GM12878 (cell line): ENCODE measurements around the gene SLAMF9. TPM values are rescaled to one million over a fixed set of nuclear protein-coding genes. Genes with fewer than 3 reads are reported as not detected.

ENCODE experiments used
- BRCA1 ChIP-seq: IDR thresholded peaks from 2 replicates; pipeline ENCODE4 v1.6.1; 2011; ENCODE audit warnings: low read depth, low read length, improper control_type of control experiment
- CHD1 ChIP-seq: IDR thresholded peaks from 2 replicates; pipeline ENCODE4 v1.6.1; 2012; ENCODE audit warnings: low read depth, low read length, improper control_type of control experiment
- CREM ChIP-seq: IDR thresholded peaks from 2 replicates; pipeline ENCODE4 v1.6.1; 2014; ENCODE audit warnings: antibody characterized with exemption, low read depth
- CTCF ChIP-seq, 3 experiments: IDR thresholded peaks in 2 of 3; conservative IDR thresholded peaks in 1 of 3; 2 replicates each; pipeline ENCODE4 v1.5.1; 2011; ENCODE audit warnings: low read depth in 3 of 3, low read length in 3 of 3, mild to moderate bottlenecking in 3 of 3, control low read depth in 2 of 3, moderate library complexity in 2 of 3, inconsistent platforms in 1 of 3, mixed read lengths in 1 of 3; ENCODE audit not compliant: control insufficient read depth in 2 of 3, insufficient read depth in 1 of 3; ENCODE audit errors: extremely low read depth in 1 of 3
- ELK1 ChIP-seq: IDR thresholded peaks from 2 replicates; pipeline ENCODE4 v1.6.1; 2012; ENCODE audit warnings: low read depth, low read length, improper control_type of control experiment
- EP300 ChIP-seq, 2 experiments: fragments of 150-350 bp in 1 of 2; IDR thresholded peaks; 2 replicates each; pipeline ENCODE4 v1.6.1; 2011 to 2012; ENCODE audit warnings: low read depth in 2 of 2, low read length in 2 of 2, borderline replicate concordance in 1 of 2, improper control_type of control experiment in 1 of 2, inconsistent platforms in 1 of 2; ENCODE audit not compliant: control insufficient read depth in 1 of 2
- FOS ChIP-seq: IDR thresholded peaks from 3 replicates; pipeline ENCODE4 v1.6.1; 2011; ENCODE audit warnings: borderline replicate concordance; ENCODE audit not compliant: insufficient read length; ENCODE audit errors: extremely low read depth
- HDAC6 ChIP-seq: fragments of 200-600 bp; sonication (generic); IDR thresholded peaks from one replicate; pipeline ENCODE4 v1.8.0; 2017; ENCODE audit warnings: antibody characterized with exemption; ENCODE audit not compliant: unreplicated experiment
- IKZF2 ChIP-seq, 2 experiments: fragments of 450-650 bp; IDR thresholded peaks; 2 replicates each; pipeline ENCODE4 v1.6.1; 2017; ENCODE audit warnings: mild to moderate bottlenecking in 2 of 2, moderate library complexity in 2 of 2
- KDM1A ChIP-seq: fragments of 200-600 bp; sonication (generic); IDR thresholded peaks from 2 replicates; pipeline ENCODE4 v1.6.1; 2016; ENCODE audit warnings: borderline replicate concordance
- MXI1 ChIP-seq: fragments of 150-350 bp; IDR thresholded peaks from 2 replicates; pipeline ENCODE4 v1.6.1; 2011; ENCODE audit warnings: low read depth, mild to moderate bottlenecking, inconsistent platforms, low read length, improper control_type of control experiment
- NFIC ChIP-seq: IDR thresholded peaks from 2 replicates; pipeline ENCODE4 v1.6.1; 2012; ENCODE audit warnings: low read depth, mild to moderate bottlenecking, inconsistent platforms, low read length, moderate library complexity
- NFXL1 ChIP-seq: fragments of 450-650 bp; IDR thresholded peaks from 2 replicates; pipeline ENCODE4 v1.6.1; 2017; ENCODE audit warnings: antibody characterized with exemption, mild to moderate bottlenecking, borderline replicate concordance
- PAX8 ChIP-seq: fragments of 450-650 bp; IDR thresholded peaks from 2 replicates; pipeline ENCODE4 v1.6.1; 2017; ENCODE audit warnings: mild to moderate bottlenecking, moderate library complexity
- RCOR1 ChIP-seq: conservative IDR thresholded peaks from 2 replicates; pipeline ENCODE4 v1.6.1; 2012; ENCODE audit warnings: low read depth, low read length, improper control_type of control experiment
- SIX5 ChIP-seq: IDR thresholded peaks from 2 replicates; pipeline ENCODE4 v1.6.1; 2011; ENCODE audit warnings: mild to moderate bottlenecking, low read depth, low read length, moderate library complexity; ENCODE audit not compliant: severe bottlenecking
- TCF7 ChIP-seq: IDR thresholded peaks from 2 replicates; pipeline ENCODE4 v1.6.1; 2014; ENCODE audit warnings: antibody characterized with exemption, borderline replicate concordance
- ZBTB33 ChIP-seq: fragments of 450-650 bp; IDR thresholded peaks from 2 replicates; pipeline ENCODE4 v1.6.1; 2017; ENCODE audit warnings: mild to moderate bottlenecking
- polyA plus RNA-seq, 11 experiments: library from polyadenylated mRNA; depleted of rRNA in 4 of 11; unstranded in 6 of 11; stranded (reverse) in 5 of 11; fragments of >200 nt; fragmentation: Nextera tagmentation in 4 of 11; fragmentation: Illumina TruSeq in 1 of 11; extraction: Ambion mirVana in 4 of 11; extraction: Trizol in 1 of 11; gene quantifications; 1 replicate in 1 of 11; 2 replicates in 10 of 11; pipeline versions ENCODE4 v1.2.1 to v1.2.3, GENCODE V29; 2011 to 2016; ENCODE audit warnings: inconsistent platforms in 2 of 11, missing spikeins in 2 of 11, low read depth in 1 of 11
- total RNA-seq, 4 experiments: library from RNA; depleted of rRNA in 3 of 4; stranded (reverse); fragments of >200 nt in 3 of 4; fragmentation: Illumina TruSeq in 1 of 4; extraction: Trizol in 1 of 4; gene quantifications; 2 replicates each; pipeline versions ENCODE4 v1.2.1 to v1.2.3, GENCODE V29; 2013 to 2021
- TF ChIP-seq, protein P1 (sequence below): fragments of 450-650 bp; IDR thresholded peaks from 2 replicates; pipeline ENCODE4 v1.6.1; 2014; ENCODE audit warnings: mild to moderate bottlenecking
- TF ChIP-seq, protein P2 (sequence below): fragments of 450-650 bp; formaldehyde crosslinking; IDR thresholded peaks from 2 replicates; pipeline ENCODE4 v1.4.0; 2022; ENCODE audit warnings: mild to moderate bottlenecking, moderate library complexity

SLAMF9 gene
- total and polyA plus RNA-seq, 10 of the 15 experiments (the other 5 are each of a cell fraction or from before 2014, with no cell fraction given), result not detected

- TF ChIP-seq, protein P1, sequence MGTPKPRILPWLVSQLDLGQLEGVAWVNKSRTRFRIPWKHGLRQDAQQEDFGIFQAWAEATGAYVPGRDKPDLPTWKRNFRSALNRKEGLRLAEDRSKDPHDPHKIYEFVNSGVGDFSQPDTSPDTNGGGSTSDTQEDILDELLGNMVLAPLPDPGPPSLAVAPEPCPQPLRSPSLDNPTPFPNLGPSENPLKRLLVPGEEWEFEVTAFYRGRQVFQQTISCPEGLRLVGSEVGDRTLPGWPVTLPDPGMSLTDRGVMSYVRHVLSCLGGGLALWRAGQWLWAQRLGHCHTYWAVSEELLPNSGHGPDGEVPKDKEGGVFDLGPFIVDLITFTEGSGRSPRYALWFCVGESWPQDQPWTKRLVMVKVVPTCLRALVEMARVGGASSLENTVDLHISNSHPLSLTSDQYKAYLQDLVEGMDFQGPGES, result no peak
- no peak for TF ChIP-seq CTCF (IDR thresholded peaks at IDR 0.05 in 2 of 3, conservative IDR thresholded peaks at IDR 0.05 in 1 of 3; ENCODE audit: control insufficient read depth in 2 of 3, extremely low read depth in 1 of 3, insufficient read depth in 1 of 3, low read depth in 3 of 3, low read length in 3 of 3)
- no peak for TF ChIP-seq EP300 (IDR thresholded peaks at IDR 0.05; ENCODE audit: borderline replicate concordance in 1 of 2, control insufficient read depth in 1 of 2, low read depth in 2 of 2, low read length in 2 of 2)
- no peak for TF ChIP-seq RCOR1
- TF ChIP-seq SIX5, result no peak
- TF ChIP-seq IKZF2 (IDR thresholded peaks at IDR 0.05), result peak; percentile 24 to 30; a peak in 3 of 4 replicates
- TF ChIP-seq NFXL1, result no peak; the same call in 1 of the 2 replicates
- no peak for TF ChIP-seq KDM1A
- TF ChIP-seq CREM, result 0 out of 2 replicates have a peak, but pooled peaks have one; percentile 4
- TF ChIP-seq NFIC, result no peak
- no peak for TF ChIP-seq TCF7
- no peak for TF ChIP-seq ZBTB33
- peak; percentile 63 for TF ChIP-seq HDAC6
- no peak for TF ChIP-seq ELK1
- TF ChIP-seq CHD1, result no peak
- TF ChIP-seq PAX8, result no peak
- TF ChIP-seq FOS, result no peak
- TF ChIP-seq, protein P2, sequence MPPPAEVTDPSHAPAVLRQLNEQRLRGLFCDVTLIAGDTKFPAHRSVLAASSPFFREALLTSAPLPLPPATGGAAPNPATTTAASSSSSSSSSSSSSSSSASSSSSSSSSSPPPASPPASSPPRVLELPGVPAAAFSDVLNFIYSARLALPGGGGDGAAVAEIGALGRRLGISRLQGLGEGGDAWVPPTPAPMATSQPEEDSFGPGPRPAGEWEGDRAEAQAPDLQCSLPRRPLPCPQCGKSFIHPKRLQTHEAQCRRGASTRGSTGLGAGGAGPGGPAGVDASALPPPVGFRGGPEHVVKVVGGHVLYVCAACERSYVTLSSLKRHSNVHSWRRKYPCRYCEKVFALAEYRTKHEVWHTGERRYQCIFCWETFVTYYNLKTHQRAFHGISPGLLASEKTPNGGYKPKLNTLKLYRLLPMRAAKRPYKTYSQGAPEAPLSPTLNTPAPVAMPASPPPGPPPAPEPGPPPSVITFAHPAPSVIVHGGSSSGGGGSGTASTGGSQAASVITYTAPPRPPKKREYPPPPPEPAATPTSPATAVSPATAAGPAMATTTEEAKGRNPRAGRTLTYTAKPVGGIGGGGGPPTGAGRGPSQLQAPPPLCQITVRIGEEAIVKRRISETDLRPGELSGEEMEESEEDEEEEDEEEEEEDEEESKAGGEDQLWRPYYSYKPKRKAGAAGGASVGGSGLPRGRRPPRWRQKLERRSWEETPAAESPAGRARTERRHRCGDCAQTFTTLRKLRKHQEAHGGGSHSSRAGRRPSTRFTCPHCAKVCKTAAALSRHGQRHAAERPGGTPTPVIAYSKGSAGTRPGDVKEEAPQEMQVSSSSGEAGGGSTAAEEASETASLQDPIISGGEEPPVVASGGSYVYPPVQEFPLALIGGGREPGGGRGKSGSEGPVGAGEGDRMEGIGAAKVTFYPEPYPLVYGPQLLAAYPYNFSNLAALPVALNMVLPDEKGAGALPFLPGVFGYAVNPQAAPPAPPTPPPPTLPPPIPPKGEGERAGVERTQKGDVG (CRISPR knock-in tag), result no peak
- no peak for TF ChIP-seq BRCA1
- TF ChIP-seq MXI1, result peak; percentile 52
These were observed 29.0 kb downstream of the SLAMF9 start, which contains the start of gene TAGLN2 (continued) for GRCh38 chr1:159924791-159925718.
